ENCODE measurements around the gene RRAD. TPM values are rescaled to one million over a fixed set of nuclear protein-coding genes. Genes with fewer than 3 reads are reported as not detected.

RRAD gene
- polyA plus RNA-seq, 1 donor from 2014 or later = 1.0 TPM

- no peak overlapping the region for H3K4me2 ChIP-seq (ENCODE audit: low read length)
- no peak overlapping the region for H3K4me3 ChIP-seq (ENCODE audit: low read length)
- H3K27ac ChIP-seq (ENCODE audit: low read length) = no peak overlapping the region
- H3K9ac ChIP-seq (ENCODE audit: low read length) = no peak overlapping the region
- H2AFZ ChIP-seq (ENCODE audit: low read depth, low read length) = no peak overlapping the region
- H3K79me2 ChIP-seq (replicated peaks; ENCODE audit: insufficient read depth, low read length) = no peaks in the 10 kb centered on the region
- H3K9me3 ChIP-seq (ENCODE audit: low read length) = no peaks in the 10 kb centered on the region
- no peaks in the 10 kb centered on the region for H3F3A ChIP-seq (ENCODE audit: insufficient read depth, low read length, poor library complexity, severe bottlenecking)
- no peaks in the 10 kb centered on the region for H4K20me1 ChIP-seq (ENCODE audit: insufficient read depth)
- H3K36me3 ChIP-seq (ENCODE audit: insufficient read depth, low read length) = no peaks in the 10 kb centered on the region
- no peaks in the 10 kb centered on the region for H3K27me3 ChIP-seq (ENCODE audit: insufficient read depth, low read depth, low read length)
- no peaks in the 10 kb centered on the region for H3K9me2 ChIP-seq (ENCODE audit: insufficient read depth, low read length)
- no peak for TF ChIP-seq MXI1 (conservative IDR thresholded peaks at IDR 0.05; ENCODE audit: poor library complexity, severe bottlenecking)
- TF ChIP-seq EZH2 (IDR thresholded peaks at IDR 0.05; ENCODE audit: borderline replicate concordance, insufficient read depth, low read length, poor library complexity, severe bottlenecking) = no peak
- no peak for TF ChIP-seq POLR2AphosphoS5 (IDR thresholded peaks at IDR 0.05)
- no peak for TF ChIP-seq REST (IDR thresholded peaks at IDR 0.05; ENCODE audit: borderline replicate concordance)
- TF ChIP-seq CTCF (IDR thresholded peaks at IDR 0.05; ENCODE audit: poor library complexity, severe bottlenecking) = no peak
- TF ChIP-seq RAD21 (conservative IDR thresholded peaks at IDR 0.05) = no peak
Observed at GRCh38 chr16:66901626-66902025, 23.7 kb downstream of the RRAD start.

- Histone ChIP-seq H3K27ac (ENCODE audit: low read length) (no peak overlapping the region), H4K20me1 (ENCODE audit: insufficient read depth) (no peaks in the 10 kb centered on the region), H3K9ac (ENCODE audit: low read length) (no peak overlapping the region), H3K4me3 (ENCODE audit: low read length) (no peak overlapping the region), H3K9me2 (ENCODE audit: insufficient read depth, low read length) (no peaks in the 10 kb centered on the region), H3F3A (ENCODE audit: insufficient read depth, low read length, poor library complexity, severe bottlenecking) (no peaks in the 10 kb centered on the region), H3K27me3 (ENCODE audit: insufficient read depth, low read depth, low read length) (no peaks in the 10 kb centered on the region), H3K36me3 (ENCODE audit: insufficient read depth, low read length) (no peaks in the 10 kb centered on the region), H3K79me2 (replicated peaks; ENCODE audit: insufficient read depth, low read length) (no peaks in the 10 kb centered on the region), H3K4me2 (ENCODE audit: low read length) (no peak overlapping the region), H3K9me3 (ENCODE audit: low read length) (no peaks in the 10 kb centered on the region), H2AFZ (ENCODE audit: low read depth, low read length) (no peak overlapping the region)
- TF ChIP-seq REST (IDR thresholded peaks at IDR 0.05; ENCODE audit: borderline replicate concordance) (no peak), CTCF (IDR thresholded peaks at IDR 0.05; ENCODE audit: poor library complexity, severe bottlenecking) (no peak), EP300 (conservative IDR thresholded peaks at IDR 0.05; ENCODE audit: poor library complexity, severe bottlenecking) (no peak), SMC3 (conservative IDR thresholded peaks at IDR 0.05; ENCODE audit: poor library complexity) (no peak), MXI1 (conservative IDR thresholded peaks at IDR 0.05; ENCODE audit: poor library complexity, severe bottlenecking) (no peak), POLR2AphosphoS5 (IDR thresholded peaks at IDR 0.05) (no peak), TAF1 (IDR thresholded peaks at IDR 0.05; ENCODE audit: low read depth) (no peak), EZH2 (IDR thresholded peaks at IDR 0.05; ENCODE audit: borderline replicate concordance, insufficient read depth, low read length, poor library complexity, severe bottlenecking) (no peak), RAD21 (conservative IDR thresholded peaks at IDR 0.05) (no peak)
Observed at GRCh38 chr16:66900721-66901441, 24.5 kb downstream of the RRAD start.
